H1 (cell line): ENCODE results near the gene ZFYVE21. TPM values are rescaled to one million over a fixed set of nuclear protein-coding genes. Genes with fewer than 3 reads are reported as not detected.

ENCODE experiments used
- CTCF ChIA-PET: fragments of 300-600 bp; sonication (Branson Sonifier 250); formaldehyde crosslinking; loops from one replicate; lab custom pipeline; 2021; ENCODE audit not compliant: partially characterized antibody; lab: Charles Lee
- POLR2A ChIA-PET: fragments of 300-600 bp; sonication (Branson Sonifier 250); formaldehyde crosslinking; loops from one replicate; lab custom pipeline; 2021; ENCODE audit warnings: inconsistent platforms; ENCODE audit not compliant: partially characterized antibody; lab: Charles Lee
- DNase-seq, 2 experiments: peaks; one replicate each; pipeline versions ENCODE4 v3.0.0 to v3.0.0-alpha.2; 2010 to 2022; ENCODE audit warnings: low spot score in 2 of 2, low read depth in 1 of 2, mixed read lengths in 1 of 2
- FAIRE-seq: peaks from 2 replicates; lab custom pipeline; 2011; peaks lifted over from hg19 to GRCh38; lab: Jason Lieb, UNC
- H2AFZ ChIP-seq: 2 replicates; pipeline ENCODE4 v1.8.1; 2012; ENCODE audit warnings: low read length, inconsistent platforms
- H2AK5ac ChIP-seq: 2 replicates; pipeline ENCODE4 v1.6.1; 2013; ENCODE audit warnings: low read depth, low read length
- H2BK120ac ChIP-seq: replicated peaks from 2 replicates; pipeline ENCODE3; 2013; ENCODE audit warnings: low read depth, low read length, inconsistent platforms
- H2BK12ac ChIP-seq: 2 replicates; pipeline ENCODE4 v1.6.1; 2013; ENCODE audit warnings: low read depth, low read length
- H2BK15ac ChIP-seq: 2 replicates; pipeline ENCODE4 v1.6.1; 2013; ENCODE audit warnings: low read length
- H2BK20ac ChIP-seq: 2 replicates; pipeline ENCODE4 v1.6.1; 2013; ENCODE audit warnings: low read length
- H2BK5ac ChIP-seq: 2 replicates; pipeline ENCODE4 v1.6.1; 2013; ENCODE audit warnings: low read depth, low read length
- H3K14ac ChIP-seq: 2 replicates; pipeline ENCODE4 v1.6.1; 2013; ENCODE audit warnings: inconsistent platforms; ENCODE audit not compliant: insufficient read length
- H3K18ac ChIP-seq: 2 replicates; pipeline ENCODE4 v1.6.1; 2013; ENCODE audit warnings: low read length; ENCODE audit errors: extremely low read depth
- H3K23ac ChIP-seq: 2 replicates; pipeline ENCODE4 v1.6.1; 2013; ENCODE audit warnings: inconsistent platforms; ENCODE audit not compliant: insufficient read length
- H3K23me2 ChIP-seq: 2 replicates; pipeline ENCODE4 v1.6.1; 2013; ENCODE audit warnings: low read depth, low read length
- H3K27ac ChIP-seq: 2 replicates; pipeline ENCODE4 v1.6.1; 2011; ENCODE audit warnings: low read depth, low read length, inconsistent platforms
- H3K27me3 ChIP-seq, 4 experiments: replicated peaks in 1 of 4; 1 replicate in 1 of 4; 2 replicates in 3 of 4; pipeline versions ENCODE4 v1.6.1 to v1.8.1; 2011 to 2013; ENCODE audit warnings: low read length in 3 of 4, mild to moderate bottlenecking in 3 of 4, inconsistent platforms in 2 of 4, mixed read lengths in 2 of 4, moderate library complexity in 1 of 4; ENCODE audit not compliant: control insufficient read depth in 3 of 4, insufficient read depth in 3 of 4; ENCODE audit errors: extremely low read depth in 1 of 4
- H3K36me3 ChIP-seq, 4 experiments: 2 replicates each; pipeline versions ENCODE4 v1.6.1 to v1.8.1; 2011 to 2013; ENCODE audit warnings: mild to moderate bottlenecking in 4 of 4, low read length in 3 of 4, moderate library complexity in 2 of 4, control low read depth in 1 of 4, inconsistent platforms in 1 of 4; ENCODE audit not compliant: insufficient read depth in 4 of 4, control insufficient read depth in 2 of 4
- H3K4ac ChIP-seq: replicated peaks from 2 replicates; pipeline ENCODE3; 2013; ENCODE audit warnings: low read length, low read depth, mixed read lengths, inconsistent platforms; ENCODE audit not compliant: insufficient read length
- H3K4me1 ChIP-seq, 4 experiments: replicated peaks in 1 of 4; 1 replicate in 1 of 4; 2 replicates in 3 of 4; pipeline versions ENCODE4 v1.6.1 to v1.8.1; 2011 to 2013; ENCODE audit warnings: low read length in 3 of 4, inconsistent platforms in 2 of 4, mixed read lengths in 1 of 4; ENCODE audit not compliant: insufficient read depth in 4 of 4, control insufficient read depth in 3 of 4
- H3K4me2 ChIP-seq, 2 experiments: 2 replicates each; pipeline versions ENCODE4 v1.6.1 to v1.8.1; 2011 to 2013; ENCODE audit warnings: low read depth in 2 of 2, low read length in 2 of 2, control low read depth in 1 of 2, inconsistent platforms in 1 of 2, mild to moderate bottlenecking in 1 of 2; ENCODE audit not compliant: insufficient read depth in 1 of 2
- H3K4me3 ChIP-seq, 4 experiments: fragments of 200-600, 300-600 bp in 1 of 4; sonication (generic), shearing (Covaris generic), sonication (Bioruptor Twin) in 1 of 4; 2 replicates each; pipeline versions ENCODE4 v1.5.1 to v1.8.1; 2011 to 2016; ENCODE audit warnings: low read length in 4 of 4, low read depth in 3 of 4, control low read depth in 2 of 4, inconsistent platforms in 2 of 4, mild to moderate bottlenecking in 2 of 4, mixed read lengths in 1 of 4, moderate library complexity in 1 of 4; ENCODE audit not compliant: insufficient read depth in 2 of 4; ENCODE audit errors: extremely low read depth in 1 of 4
- H3K56ac ChIP-seq: replicated peaks from 2 replicates; pipeline ENCODE3; 2013; ENCODE audit warnings: low read depth, mild to moderate bottlenecking, mixed read lengths, low read length, inconsistent platforms; ENCODE audit not compliant: insufficient read length
- H3K79me1 ChIP-seq: 2 replicates; pipeline ENCODE4 v1.6.1; 2013; ENCODE audit warnings: low read depth, low read length, control low read depth
- H3K79me2 ChIP-seq, 2 experiments: 2 replicates each; pipeline versions ENCODE4 v1.6.1 to v1.8.1; 2012 to 2013; ENCODE audit warnings: low read length in 2 of 2, mild to moderate bottlenecking in 2 of 2, inconsistent platforms in 1 of 2; ENCODE audit not compliant: insufficient read depth in 2 of 2, control insufficient read depth in 1 of 2
- H3K9ac ChIP-seq, 4 experiments: replicated peaks in 1 of 4; 1 replicate in 1 of 4; 2 replicates in 3 of 4; pipeline versions ENCODE4 v1.6.1 to v1.8.1; 2011 to 2013; ENCODE audit warnings: low read depth in 3 of 4, low read length in 3 of 4, control low read depth in 2 of 4, mild to moderate bottlenecking in 2 of 4, moderate library complexity in 2 of 4, inconsistent platforms in 1 of 4; ENCODE audit errors: extremely low read depth in 1 of 4
- H3K9me3 ChIP-seq, 2 experiments: 2 replicates each; pipeline versions ENCODE4 v1.6.1 to v1.8.1; 2012 to 2013; ENCODE audit warnings: mild to moderate bottlenecking in 2 of 2, moderate library complexity in 2 of 2, control low read depth in 1 of 2, inconsistent platforms in 1 of 2, low read depth in 1 of 2, low read length in 1 of 2, mixed read lengths in 1 of 2; ENCODE audit not compliant: insufficient read depth in 2 of 2
- H4K20me1 ChIP-seq, 2 experiments: replicated peaks in 1 of 2; 2 replicates each; pipeline versions ENCODE3 to v1.8.1; 2011 to 2013; ENCODE audit warnings: inconsistent platforms in 2 of 2, low read length in 2 of 2, mild to moderate bottlenecking in 1 of 2; ENCODE audit not compliant: insufficient read depth in 2 of 2, control insufficient read depth in 1 of 2
- H4K5ac ChIP-seq: 2 replicates; pipeline ENCODE4 v1.6.1; 2013; ENCODE audit warnings: low read length, low read depth, mixed read lengths, inconsistent platforms; ENCODE audit not compliant: insufficient read length
- H4K8ac ChIP-seq: 2 replicates; pipeline ENCODE4 v1.8.0; 2013; ENCODE audit warnings: mild to moderate bottlenecking, moderate library complexity, low read length, inconsistent platforms; ENCODE audit not compliant: insufficient read depth; ENCODE audit errors: extremely low read depth
- H4K91ac ChIP-seq: replicated peaks from 2 replicates; pipeline ENCODE3; 2013; ENCODE audit warnings: low read length, mixed read lengths, inconsistent platforms; ENCODE audit not compliant: insufficient read length
- ASH2L ChIP-seq: fragments of 200-600, 300-600 bp; sonication (generic); IDR thresholded peaks from one replicate; pipeline ENCODE4 v1.7.1; 2017; ENCODE audit warnings: low read length
- POLR2AphosphoS5 ChIP-seq: IDR thresholded peaks from 2 replicates; pipeline ENCODE4 v1.6.1; 2011; ENCODE audit warnings: low read depth, low read length
- SIX5 ChIP-seq: IDR thresholded peaks from 2 replicates; pipeline ENCODE4 v1.6.1; 2011; ENCODE audit warnings: mild to moderate bottlenecking, low read depth, low read length
- SP1 ChIP-seq: IDR thresholded peaks from 2 replicates; pipeline ENCODE4 v1.6.1; 2011; ENCODE audit warnings: low read depth, low read length
- ZNF274 ChIP-seq: IDR thresholded peaks from 2 replicates; pipeline ENCODE4 v1.7.0; 2012; ENCODE audit warnings: low read length, borderline replicate concordance; ENCODE audit errors: extremely low read depth
- WGBS, 2 experiments: shearing (Covaris generic) in 1 of 2; methylation state at CpG; one replicate each; pipeline versions ENCODE4 v1.1.6 to v1.1.7; 2013 to 2015; ENCODE audit warnings: low lambda C conversion rate in 2 of 2, mixed read lengths in 2 of 2, inconsistent platforms in 1 of 2, low coverage in 1 of 2, missing lambda C conversion rate in 1 of 2; ENCODE audit not compliant: insufficient replicate concordance in 2 of 2, insufficient coverage in 1 of 2, insufficient read length in 1 of 2; ENCODE audit errors: extremely low coverage in 1 of 2, missing lambda C conversion rate in 1 of 2; 5-methylcytosine and 5-hydroxymethylcytosine counted together
- polyA plus RNA-seq, 7 experiments: library from polyadenylated mRNA; depleted of rRNA in 3 of 7; stranded (reverse) in 5 of 7; unstranded in 2 of 7; fragments of >200 nt in 5 of 7; fragments of 200-250 nt in 2 of 7; gene quantifications; 1 replicate in 5 of 7; 2 replicates in 1 of 7; 4 replicates in 1 of 7; pipeline versions ENCODE4 v1.2.1 to v1.2.3, GENCODE V29; 2011 to 2013; ENCODE audit warnings: missing spikeins in 2 of 7, mixed read lengths in 2 of 7
- total RNA-seq: library from RNA; stranded (reverse); fragmentation: NEBNext Ultra II Directional; extraction: Animal tissue kit (Norgen Biotek cat#: 25700); gene quantifications from 2 replicates; pipeline ENCODE4 v1.2.1, GENCODE V29; 2021
- TF ChIP-seq, protein P1 (sequence below): IDR thresholded peaks from 2 replicates; pipeline ENCODE4 v1.6.1; 2012; ENCODE audit warnings: inconsistent platforms

ZFYVE21 gene
- total and polyA plus RNA-seq, 2 of the 8 experiments (the other 6 are each of a cell fraction or from before 2014, with no cell fraction given) = 53.4 to 127 TPM

DNA sequence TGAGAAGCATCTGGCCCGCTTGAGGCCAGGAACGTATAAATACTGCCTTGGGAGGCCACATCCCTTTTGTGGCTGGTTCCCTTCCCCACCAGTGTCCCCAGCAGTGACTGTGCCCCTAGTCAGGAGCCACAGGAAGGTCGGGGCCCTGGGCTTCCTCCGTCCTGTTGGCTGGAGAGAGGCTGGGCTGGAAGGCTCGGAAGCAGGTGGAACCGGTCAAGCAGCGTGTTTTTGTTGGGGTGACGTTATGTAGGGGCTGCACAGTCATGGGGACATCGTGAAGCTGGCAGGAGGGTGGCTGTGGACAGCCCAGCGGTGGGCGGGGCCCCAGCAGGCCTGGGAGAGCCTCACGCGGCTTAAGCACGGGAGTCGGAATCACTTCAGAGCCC, 10.5 kb upstream of the ZFYVE21 start:
- Histone ChIP-seq H3K56ac (no peak overlapping the region), H3K23ac (no peak overlapping the region), H3K9ac (no peak overlapping the region), H2BK15ac (no peak overlapping the region), H2AK5ac (no peak overlapping the region), H3K4me3 (no peak overlapping the region), H3K4me2 (no peak overlapping the region), H2BK12ac (no peak overlapping the region), H4K20me1 (peaks cover 11 to 39% of the 10 kb centered on the region in 2 experiments), H3K23me2 (no peaks in the 10 kb centered on the region), H2BK120ac (no peak overlapping the region), H2BK5ac (no peak overlapping the region), H4K91ac (no peak overlapping the region), H3K4me1 (no peaks in the 10 kb centered on the region; a peak in 1 of 7 replicates), H3K27me3 (no peaks in the 10 kb centered on the region), H2AFZ (no peak overlapping the region), H4K5ac (no peak overlapping the region), H3K4ac (no peak overlapping the region), H2BK20ac (no peak overlapping the region), H4K8ac (peak overlapping the region; percentile 14; the same call in 1 of the 2 replicates), H3K36me3 (peaks cover 14 to 60% (median 35%) of the 10 kb centered on the region in 4 experiments; a peak in 6 of 8 replicates), H3K9me3 (no peaks in the 10 kb centered on the region), H3K79me2 (no peaks in the 10 kb centered on the region), H3K27ac (no peak overlapping the region), H3K18ac (no peak overlapping the region), H3K14ac (no peak overlapping the region), H3K79me1 (peaks cover 7% of the 10 kb centered on the region; the same call in 1 of the 2 replicates)
- FAIRE-seq = no peak
- ChIA-PET CTCF (interaction anchor here (0.8 to 2.1 kb wide), 6 partner anchors 9 to 87 kb away, joined by 3 to 9 read pairs (median 3); no protein-coding TSS in a partner anchor), POLR2A (interaction anchor here (1.0 to 6.6 kb wide), 7 partner anchors 11 to 187 kb away, joined by 3 to 74 read pairs (median 3); partner anchors contain the start of genes KLC1, XRCC3 and ZFYVE21)
- DNase-seq = no peak
- 89% methylated on average over 15 of the region's 15 CpGs; no CpG with 5 or more reads in 1 of the 2 experiments for WGBS, 2 experiments
- no peak for TF ChIP-seq SP1
- no peak for TF ChIP-seq SIX5
- no peak for TF ChIP-seq POLR2AphosphoS5
- no peak for TF ChIP-seq ASH2L
- TF ChIP-seq, protein P1, sequence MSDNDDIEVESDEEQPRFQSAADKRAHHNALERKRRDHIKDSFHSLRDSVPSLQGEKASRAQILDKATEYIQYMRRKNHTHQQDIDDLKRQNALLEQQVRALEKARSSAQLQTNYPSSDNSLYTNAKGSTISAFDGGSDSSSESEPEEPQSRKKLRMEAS = no peak
- TF ChIP-seq ZNF274 = no peak
